ENCODE data around the gene PRR33. TPM values are rescaled to one million over a fixed set of nuclear protein-coding genes. Genes with fewer than 3 reads are reported as not detected.

Gene PRR33
- total and polyA plus RNA-seq, 9 of the 15 experiments (the other 6 are each of a cell fraction or from before 2014, with no cell fraction given) = not detected

- no peak for TF ChIP-seq RBM22 (IDR thresholded peaks at IDR 0.05; ENCODE audit: low read depth, low read length, poor library complexity, severe bottlenecking)
- no peak for TF ChIP-seq FOXJ3 (CRISPR knock-in tag; IDR thresholded peaks at IDR 0.05)
- TF ChIP-seq TEAD4 (IDR thresholded peaks at IDR 0.05; ENCODE audit: low read length) = no peak
- no peak for TF ChIP-seq TEAD4 (CRISPR knock-in tag; IDR thresholded peaks at IDR 0.05; ENCODE audit: borderline replicate concordance)
Observed at GRCh38 chr11:1854132-1854948, 37.4 kb downstream of the PRR33 start (continued).

DNA sequence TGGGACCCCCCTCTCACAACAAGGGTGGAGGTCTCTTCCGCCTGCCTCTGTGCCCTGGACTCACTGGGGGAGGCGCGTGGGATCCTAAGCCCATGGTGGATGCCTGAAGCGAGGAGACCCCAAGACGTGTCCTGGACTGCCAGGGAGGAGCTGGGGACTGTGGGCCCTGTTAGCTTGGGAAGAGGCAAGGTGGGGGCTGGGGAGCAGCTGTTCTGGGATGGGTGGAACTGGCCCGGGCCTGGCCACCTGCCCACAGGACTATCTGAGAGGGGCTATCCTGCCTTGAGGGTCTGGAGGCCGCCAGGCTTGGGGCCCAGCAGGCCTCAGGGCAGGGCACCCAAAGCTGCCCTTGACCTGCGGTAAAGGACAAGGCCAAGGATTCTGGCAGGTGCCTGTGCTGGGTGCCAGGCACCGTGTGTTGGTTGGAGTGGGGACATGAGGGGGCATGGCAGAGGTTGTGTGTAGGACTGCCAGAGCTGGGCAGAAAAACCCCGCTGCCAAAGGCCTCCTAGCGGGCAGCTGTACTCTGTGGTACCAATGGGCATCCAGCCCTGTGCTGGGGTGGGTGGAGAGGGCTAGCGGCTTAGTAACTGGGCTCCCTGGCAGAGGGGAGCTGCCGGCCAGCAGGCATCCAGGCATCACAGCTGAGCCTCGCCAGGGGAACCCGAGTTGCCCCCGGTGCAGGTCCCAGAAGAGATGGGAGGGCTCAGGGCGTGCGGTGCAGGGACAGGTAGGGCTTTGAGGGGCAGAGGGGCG lies 38.1 kb downstream of the PRR33 start:
- intact Hi-C loops (cut with micrococcal nuclease) (no loop called here), in situ Hi-C loops (cut with MboI) (loop anchor here (10.0 kb wide), 1 partner anchor 301 kb away; no protein-coding TSS in a partner anchor)
- Histone ChIP-seq H3K4me1 (replicated peaks in 1 of 2; ENCODE audit: control insufficient read depth in 2 of 2, insufficient read depth in 2 of 2, low read length in 2 of 2) (peaks cover 0 to 17% of the 10 kb centered on the region in 2 experiments; a peak in 2 of 5 replicates), H3K27ac (ENCODE audit: extremely low read depth, low read depth, low read length) (no peak overlapping the region), H3K4me2 (ENCODE audit: insufficient read depth, low read length) (no peak overlapping the region), H3K9me1 (ENCODE audit: control insufficient read depth, insufficient read depth, low read length) (no peaks in the 10 kb centered on the region), H3K36me3 (ENCODE audit: control insufficient read depth, insufficient read depth, low read length) (no peaks in the 10 kb centered on the region), H3K9me3 (replicated peaks; ENCODE audit: control insufficient read depth, insufficient read depth, low read depth, low read length) (no peaks in the 10 kb centered on the region), H4K20me1 (replicated peaks; ENCODE audit: control insufficient read depth, insufficient read depth, low read length) (peaks cover 3% of the 10 kb centered on the region), H3K9ac (ENCODE audit: insufficient read depth in 1 of 2, low read depth in 2 of 2, low read length in 2 of 2) (no peak overlapping the region), H2AFZ (ENCODE audit: low read depth, low read length) (no peak overlapping the region), H3K27me3 (ENCODE audit: control insufficient read depth in 2 of 2, insufficient read depth in 2 of 2, low read length in 2 of 2) (peaks cover 27 to 84% of the 10 kb centered on the region in 2 experiments; a peak in 4 of 5 replicates), H3K4me3 (no peak overlapping the region), H3K79me2 (ENCODE audit: control insufficient read depth, insufficient read depth, low read length) (no peaks in the 10 kb centered on the region)
- POLR2A ChIA-PET = interaction anchor here (1.2 kb wide), 1 partner anchor 10 kb away, joined by 3 read pairs; no protein-coding TSS in a partner anchor
- BruUV-seq (replicated peaks) = no TSS peak
- no peak for ATAC-seq
- no peak for FAIRE-seq
- no peak for DNase-seq (ENCODE audit: extremely low read depth in 1 of 4, low spot score in 3 of 4)
- WGBS (ENCODE audit: insufficient coverage, low coverage, missing lambda C conversion rate) = 3% methylated on average over 13 of the region's 19 CpGs
- CTCF ChIA-PET (ENCODE audit: low intra/inter-chr PET ratio) = interaction anchor here (0.6 kb wide), 1 partner anchor 149 kb away, joined by 4 read pairs; no protein-coding TSS in a partner anchor
- TF ChIP-seq ZNF584 (CRISPR knock-in tag; IDR thresholded peaks at IDR 0.05; ENCODE audit: low read depth) (no peak), CXXC5 (CRISPR knock-in tag; IDR thresholded peaks at IDR 0.05) (no peak), ATF2 (CRISPR knock-in tag; IDR thresholded peaks at IDR 0.05) (no peak), ZFP1 (CRISPR knock-in tag; IDR thresholded peaks at IDR 0.05) (no peak), THRB (CRISPR knock-in tag; conservative IDR thresholded peaks at IDR 0.05) (no peak), BDP1 (IDR thresholded peaks at IDR 0.05; ENCODE audit: insufficient read depth, insufficient read length) (no peak), ZNF274 (IDR thresholded peaks at IDR 0.05; ENCODE audit: borderline replicate concordance, low read depth, low read length) (no peak), NR2F6 (CRISPR knock-in tag; IDR thresholded peaks at IDR 0.05) (no peak), PHB (CRISPR knock-in tag; IDR thresholded peaks at IDR 0.05) (no peak), ILF3 (IDR thresholded peaks at IDR 0.05; ENCODE audit: borderline replicate concordance) (no peak), MXD1 (CRISPR knock-in tag; IDR thresholded peaks at IDR 0.05; ENCODE audit: borderline replicate concordance, poor library complexity, severe bottlenecking) (no peak), ZNF384 (IDR thresholded peaks at IDR 0.05; ENCODE audit: low read depth, low read length) (no peak), SNRNP70 (optimal IDR thresholded peaks at IDR 0.05; ENCODE audit: low read depth, low read length) (no peak)

Data from K562 (cell line).